ENCODE data around the gene EBF4.

DNA sequence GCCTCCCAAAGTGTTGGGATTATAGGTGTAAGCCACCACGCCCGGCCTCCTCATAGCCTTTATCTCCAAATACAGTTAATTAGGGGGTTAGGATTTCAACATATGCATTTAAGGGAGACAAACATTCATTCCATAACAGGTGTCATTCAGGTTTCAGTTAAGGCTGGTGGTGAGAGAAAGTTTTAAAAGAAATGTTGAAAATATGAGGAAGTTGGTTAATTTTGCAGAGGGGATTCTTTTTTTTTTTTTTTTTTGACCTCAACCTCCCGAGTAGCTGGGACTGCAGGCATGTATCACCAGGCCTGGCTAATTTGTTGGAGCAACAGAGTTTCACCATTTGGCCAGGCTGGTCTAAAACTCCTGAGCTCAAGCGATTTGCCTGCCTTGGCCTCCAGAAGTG lies 12.5 kb upstream of the EBF4 start:
- TF ChIP-seq CTCF (IDR thresholded peaks at IDR 0.05): no peak
- TF ChIP-seq ZFX (IDR thresholded peaks at IDR 0.05; ENCODE audit: borderline replicate concordance): no peak
